HL-60/S4 (cell line): ENCODE results near the gene RNF11.

ENCODE experiments used
- in situ Hi-C: fragments of 300-500 bp; cut with MboI; formaldehyde crosslinking; loops from 2 replicates; pipeline ENCODE4 v1.14.3; 2022; ENCODE audit warnings: low sequenced_read_pairs

Gene RNF11

DNA sequence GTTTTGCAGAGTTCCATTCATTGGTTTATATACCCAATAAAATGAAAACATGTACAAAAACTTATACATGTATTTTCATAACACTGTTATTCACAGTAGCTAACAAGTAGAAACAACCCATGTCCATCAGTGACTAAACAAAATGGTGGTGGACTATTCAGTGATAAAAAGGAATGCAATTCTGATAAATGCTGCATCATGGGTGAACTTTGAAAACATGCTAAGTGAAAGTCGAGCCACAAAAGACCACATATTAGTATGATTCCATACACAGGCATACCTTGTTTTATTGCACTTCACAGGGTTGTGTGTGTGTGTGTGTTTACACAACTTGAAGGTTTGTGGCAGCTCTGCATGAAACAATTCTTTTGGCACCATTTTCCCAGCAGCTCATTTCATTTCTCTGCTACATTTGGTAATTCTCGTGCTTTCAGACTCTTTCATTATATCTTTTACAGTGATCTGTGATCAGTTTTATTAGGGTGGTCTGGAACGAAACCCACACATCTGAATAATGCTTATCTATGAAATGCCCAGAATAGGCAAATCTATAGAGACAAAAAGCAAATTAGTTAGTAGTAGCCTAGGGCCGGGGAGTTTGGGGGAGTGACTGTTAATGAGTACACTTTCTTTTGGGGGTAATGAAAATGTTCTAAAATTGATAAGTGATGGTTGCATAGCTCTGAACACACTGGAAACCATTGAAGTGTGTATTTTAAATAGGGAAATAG is 27.2 kb downstream of the RNF11 start:
- in situ Hi-C loops, result loop anchor here (10.0 kb wide), 1 partner anchor 61 kb away; no protein-coding TSS in a partner anchor

DNA sequence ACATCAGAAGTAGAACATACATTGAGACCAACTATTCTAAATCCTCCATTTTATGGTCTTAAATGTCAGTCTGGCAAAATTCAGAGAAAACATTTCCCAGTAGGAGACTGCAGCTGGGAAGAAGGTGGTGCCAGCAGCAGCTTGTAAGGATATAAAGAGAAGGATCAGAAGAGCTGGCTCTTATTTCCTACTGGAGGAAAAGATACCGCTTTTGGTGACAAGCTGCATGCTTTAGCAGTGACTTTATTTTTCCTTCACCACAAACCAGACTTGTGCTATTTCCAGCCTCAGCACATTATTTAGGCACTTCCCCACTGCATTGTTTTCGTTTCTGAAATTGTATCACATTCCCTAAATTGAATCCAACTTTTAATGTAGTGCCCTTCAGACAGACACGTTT is 28.4 kb downstream of the RNF11 start:
- in situ Hi-C loops, result loop anchor here (10.0 kb wide), 1 partner anchor 60 kb away; no protein-coding TSS in a partner anchor

DNA sequence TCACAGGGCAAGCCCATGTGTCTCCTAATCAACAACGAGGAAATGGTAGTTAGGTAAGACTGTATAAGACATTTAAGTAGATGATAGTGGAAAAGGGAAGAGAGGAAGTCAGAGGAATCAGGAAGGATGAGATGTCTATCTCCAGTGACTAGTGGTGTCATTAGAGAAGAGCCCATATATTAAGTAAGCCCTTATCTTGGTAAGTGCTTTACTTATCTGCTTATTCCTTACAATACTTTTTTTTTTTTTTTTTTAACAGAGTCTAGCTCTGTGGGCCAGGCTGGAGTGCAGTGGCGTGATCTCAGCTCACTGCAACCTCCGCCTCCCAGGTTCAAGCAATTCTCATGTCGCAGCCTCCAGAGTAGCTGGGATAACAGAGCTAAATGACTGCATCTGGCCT is 29.5 kb downstream of the RNF11 start:
- in situ Hi-C loops, result loop anchor here (10.0 kb wide), 1 partner anchor 59 kb away; no protein-coding TSS in a partner anchor

DNA sequence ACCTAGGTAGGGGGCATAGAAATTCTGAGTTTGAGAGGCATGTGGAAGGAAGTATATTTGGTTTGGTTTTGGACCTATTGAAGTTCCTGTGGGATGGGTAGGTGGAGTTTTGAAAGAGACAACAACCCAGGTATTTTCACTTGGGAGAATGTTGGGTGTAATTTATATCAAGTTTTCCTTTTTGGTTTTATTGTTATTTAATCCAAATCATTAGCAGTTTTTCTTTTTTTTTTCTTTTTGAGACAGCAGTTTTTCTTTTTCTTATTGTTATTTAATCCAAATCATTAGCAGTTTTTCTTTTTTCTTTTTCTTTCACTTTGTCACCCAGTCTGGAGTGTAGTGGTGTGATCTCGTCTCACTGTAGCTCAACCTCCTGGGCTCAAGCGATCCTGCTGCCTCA is 30.1 kb downstream of the RNF11 start:
- in situ Hi-C loops, result loop anchor here (10.0 kb wide), 1 partner anchor 59 kb away; no protein-coding TSS in a partner anchor

DNA sequence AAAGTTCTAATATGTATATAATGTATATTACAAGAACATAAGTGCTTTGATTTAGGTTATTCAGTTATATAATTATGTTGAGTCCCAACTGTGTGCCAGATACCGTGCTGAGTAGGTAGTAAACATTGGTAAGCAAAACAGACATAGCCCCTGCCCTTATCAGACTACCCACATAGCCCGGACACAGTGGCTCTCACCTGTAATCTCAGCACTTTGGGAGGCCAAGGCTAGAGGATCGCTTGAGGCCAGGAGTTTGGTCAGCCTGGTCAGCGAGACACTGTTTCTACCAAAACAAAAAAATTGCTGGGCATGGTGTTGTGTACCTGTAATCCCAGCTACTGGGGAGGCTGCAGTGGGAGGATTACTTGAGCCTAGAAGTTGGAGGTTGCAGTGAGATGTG is 30.7 kb downstream of the RNF11 start:
- in situ Hi-C loops, result loop anchor here (10.0 kb wide), 1 partner anchor 58 kb away; no protein-coding TSS in a partner anchor

DNA sequence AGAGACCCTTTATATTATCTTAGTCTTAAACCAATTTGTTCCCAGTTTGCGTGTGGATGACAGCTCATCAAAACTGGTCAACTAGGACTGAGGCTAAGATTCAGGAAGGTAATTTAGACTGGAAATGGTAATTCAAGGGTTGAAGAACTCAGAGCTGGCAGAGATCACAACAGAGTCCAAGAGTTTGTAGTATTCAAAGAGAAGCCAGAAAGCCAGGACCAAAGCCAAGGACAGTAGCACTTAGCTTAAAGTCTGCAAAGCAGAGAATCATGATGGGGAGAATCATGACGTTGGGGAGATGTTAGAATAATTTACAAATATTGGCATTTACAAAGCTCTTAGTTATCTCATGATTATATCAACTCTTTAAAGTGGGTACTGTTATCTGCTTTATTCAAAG is 32.6 kb downstream of the RNF11 start:
- in situ Hi-C loops, result loop anchor here (10.0 kb wide), 1 partner anchor 56 kb away; no protein-coding TSS in a partner anchor

DNA sequence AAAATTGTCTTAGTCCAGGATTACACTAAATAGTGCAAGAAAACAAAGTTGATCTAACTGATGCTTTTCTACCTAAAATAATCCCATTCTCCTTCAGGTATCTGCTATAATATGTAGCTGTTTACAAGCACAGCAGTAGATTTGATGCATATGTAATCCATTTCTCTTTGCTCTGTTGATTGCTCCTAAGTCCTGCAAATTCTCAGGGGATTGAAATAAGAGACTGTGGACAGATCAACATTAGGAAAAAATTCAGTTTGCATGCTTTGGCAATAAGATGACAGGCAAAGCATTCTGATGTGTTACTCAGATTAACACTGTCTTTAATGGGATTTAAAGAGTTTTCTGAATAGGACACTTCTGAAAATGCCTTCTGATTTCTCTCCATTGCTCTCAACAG is 34.7 kb downstream of the RNF11 start:
- in situ Hi-C loops, result no loop called here

DNA sequence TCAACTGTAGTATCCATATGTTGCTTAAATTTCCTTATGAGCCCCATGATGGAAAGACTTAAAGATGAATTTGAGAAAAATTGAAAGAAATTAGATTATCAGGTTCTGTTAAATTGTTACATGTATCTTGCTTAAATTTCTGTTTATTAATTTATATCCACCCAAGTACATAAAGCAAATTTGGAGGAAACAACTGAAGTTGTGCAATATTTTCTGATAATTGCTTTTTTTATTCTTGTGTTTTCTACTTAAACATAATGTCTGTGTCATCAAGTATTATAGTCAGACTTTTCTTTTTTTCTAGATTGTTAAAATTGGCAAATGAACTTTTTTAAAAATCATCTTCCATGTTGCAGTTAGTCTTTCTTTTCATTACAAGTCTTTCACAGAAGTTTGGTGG is 36.8 kb downstream of the RNF11 start:
- in situ Hi-C loops, result no loop called here

DNA sequence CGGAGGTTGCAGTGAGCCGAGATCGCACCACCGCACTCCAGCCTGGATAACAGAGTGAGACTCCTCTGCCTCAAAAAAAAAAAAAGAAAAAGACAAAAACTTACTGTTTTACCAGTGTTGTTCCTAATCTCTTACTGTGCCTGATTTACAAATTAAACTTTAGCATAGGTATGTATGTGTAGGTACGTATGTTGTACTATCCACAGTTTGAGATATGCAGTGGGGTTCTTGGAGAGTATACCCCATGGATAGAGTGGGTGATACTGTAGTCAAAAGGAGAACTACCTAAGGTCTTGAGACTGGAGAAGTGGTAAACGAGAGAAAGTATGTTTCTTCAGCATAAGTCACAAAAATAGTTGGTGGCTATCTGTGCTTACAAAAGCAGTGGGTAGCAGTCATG is 38.6 kb downstream of the RNF11 start:
- in situ Hi-C loops, result no loop called here

DNA sequence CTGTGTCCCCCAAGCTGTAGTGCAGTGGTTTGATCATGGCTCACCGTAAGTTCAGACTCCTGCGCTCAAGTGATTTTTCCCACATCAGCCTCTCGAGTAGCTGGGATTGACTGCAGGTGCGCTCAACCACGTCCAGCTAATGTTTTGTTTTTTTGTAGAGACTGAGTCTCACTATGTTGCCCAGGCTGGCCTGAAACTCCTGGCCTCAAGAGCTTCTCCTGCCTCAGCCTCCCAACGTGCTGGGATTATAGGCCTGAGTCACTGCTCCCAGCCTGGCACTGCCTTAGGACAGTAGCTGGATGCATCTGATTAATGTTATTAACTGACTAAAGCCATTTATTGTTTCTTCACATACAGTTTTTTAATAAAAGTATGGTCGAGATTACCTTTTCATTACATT is 40.2 kb downstream of the RNF11 start:
- in situ Hi-C loops, result no loop called here

DNA sequence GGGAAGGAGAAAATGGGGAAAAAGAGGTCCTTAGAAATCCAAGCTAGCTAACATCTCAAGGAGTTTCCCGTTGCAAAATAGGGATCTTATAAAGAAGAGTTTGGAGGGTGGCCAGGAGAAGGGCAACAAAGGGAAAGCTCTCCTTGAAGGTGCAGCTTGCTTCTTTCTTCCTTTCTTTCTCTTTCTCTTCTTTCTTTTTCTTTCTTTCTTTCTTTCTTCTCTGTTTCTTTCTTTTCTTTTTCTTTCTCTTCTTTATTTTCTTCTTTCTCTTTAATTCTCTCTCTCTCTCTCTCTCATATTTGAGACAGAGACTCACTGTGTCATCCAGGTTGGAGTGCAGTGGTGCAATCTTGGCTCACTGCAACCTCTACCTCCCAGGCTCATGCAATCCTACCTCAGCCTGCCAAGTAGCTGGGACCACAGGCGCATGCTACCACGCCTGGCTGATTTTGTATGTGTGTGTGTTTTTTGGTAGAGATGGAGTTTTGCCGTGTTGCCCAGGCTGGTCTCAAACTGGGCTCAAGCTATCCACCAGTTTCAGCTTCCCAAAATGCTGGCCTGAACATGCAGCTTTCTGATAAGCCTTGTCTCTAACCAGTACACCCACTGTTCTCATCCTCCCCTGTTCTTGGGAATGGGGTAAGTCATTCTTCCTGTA is 44.4 kb downstream of the RNF11 start:
- in situ Hi-C loops, result no loop called here

DNA sequence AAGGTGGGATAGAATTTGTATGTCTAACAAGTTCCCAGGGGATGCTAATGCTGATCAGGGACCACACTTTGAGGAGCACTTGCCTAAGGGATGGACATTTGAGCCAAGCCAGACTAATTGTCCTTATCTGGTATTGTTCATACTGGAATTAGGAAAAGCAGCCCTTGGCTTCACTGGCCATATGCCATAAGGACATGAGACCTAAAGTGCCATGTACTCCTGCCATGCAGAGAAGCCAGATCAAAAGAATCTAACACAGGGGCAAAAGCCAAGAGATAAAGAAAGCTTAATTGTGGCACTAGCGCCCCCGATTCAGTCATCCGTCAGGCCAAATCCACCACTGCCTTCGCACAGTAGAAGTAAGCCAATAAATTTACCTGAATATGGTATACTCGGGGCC is 45.7 kb downstream of the RNF11 start:
- in situ Hi-C loops, result no loop called here

DNA sequence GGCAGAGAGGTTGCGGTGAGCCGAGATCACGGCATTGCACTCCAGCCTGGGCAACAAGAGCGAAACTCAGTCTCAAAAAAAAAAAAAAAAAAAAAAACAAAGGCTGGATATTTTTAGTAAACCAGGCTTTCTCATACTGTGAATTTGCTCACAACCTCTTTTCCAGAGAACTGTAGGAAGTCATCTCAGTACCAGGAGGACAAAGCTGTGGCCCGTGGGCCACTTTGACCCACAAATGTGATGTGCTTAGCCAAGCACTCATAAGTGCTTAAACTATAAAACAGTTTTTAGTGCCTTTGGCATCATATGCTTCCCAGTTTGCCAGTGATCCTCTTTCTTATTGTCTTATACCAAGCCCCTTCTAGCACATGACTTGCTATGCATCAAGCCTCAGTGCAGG is 46.5 kb downstream of the RNF11 start:
- in situ Hi-C loops, result no loop called here

DNA sequence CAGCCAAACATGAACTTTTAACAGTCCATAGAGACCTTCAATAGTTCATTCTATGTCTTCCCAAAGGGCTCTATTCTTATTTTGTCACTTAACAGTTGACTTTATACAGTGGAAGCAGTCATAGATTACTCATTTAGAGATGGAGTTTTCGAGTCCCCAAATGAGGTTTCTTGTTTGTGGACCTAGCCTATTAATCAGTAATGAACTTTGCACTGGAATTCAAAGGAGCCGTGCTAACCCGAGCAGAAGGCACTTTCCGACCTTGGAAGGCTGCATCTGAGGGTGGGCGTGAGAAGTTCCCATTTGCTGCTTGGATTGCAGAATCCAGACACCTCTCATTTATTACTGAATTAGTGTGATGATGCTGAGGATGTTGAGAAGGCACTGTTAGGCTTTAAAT is 47.9 kb downstream of the RNF11 start:
- in situ Hi-C loops, result no loop called here

DNA sequence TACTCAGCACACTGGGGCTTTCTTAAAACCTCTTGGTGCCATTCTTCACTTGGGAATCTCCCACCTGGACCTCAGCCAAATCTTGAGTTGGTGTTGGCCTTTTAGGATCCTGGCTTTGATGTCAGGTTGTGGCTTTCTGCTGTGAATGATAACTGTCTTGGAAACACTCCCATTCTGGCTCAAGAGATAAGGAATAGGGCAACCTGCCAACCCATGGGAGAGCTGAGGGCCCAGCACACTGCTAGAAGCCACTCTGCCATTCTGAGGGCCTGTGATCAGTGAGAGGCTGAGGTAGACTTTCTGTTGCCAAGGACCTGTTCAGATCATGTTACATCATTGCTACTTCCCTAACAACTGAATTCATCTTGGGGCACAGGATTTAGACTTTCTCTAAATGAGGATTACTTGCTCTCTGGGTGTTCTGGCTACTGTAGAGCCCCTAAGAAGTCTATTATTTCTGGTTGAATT is 48.4 kb downstream of the RNF11 start:
- in situ Hi-C loops, result no loop called here

DNA sequence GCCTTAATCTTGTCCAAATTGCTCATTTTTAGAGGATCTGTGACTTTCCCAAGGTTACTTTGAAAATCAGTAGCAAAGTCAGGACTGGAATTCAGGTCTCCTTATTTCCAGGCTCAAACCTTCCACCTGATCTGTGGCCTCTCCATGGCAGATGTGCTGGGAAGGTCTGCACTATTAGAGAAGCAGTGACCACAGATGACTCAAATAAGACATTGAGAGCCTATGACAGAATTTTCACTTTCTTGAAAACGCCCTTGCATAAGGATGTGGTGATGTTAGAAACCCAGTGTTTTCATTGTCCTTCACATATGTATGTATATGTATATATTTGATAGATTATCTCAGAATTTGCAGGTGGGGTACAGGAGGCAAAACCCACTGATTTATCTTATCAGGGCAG is 49.0 kb downstream of the RNF11 start:
- in situ Hi-C loops, result no loop called here

DNA sequence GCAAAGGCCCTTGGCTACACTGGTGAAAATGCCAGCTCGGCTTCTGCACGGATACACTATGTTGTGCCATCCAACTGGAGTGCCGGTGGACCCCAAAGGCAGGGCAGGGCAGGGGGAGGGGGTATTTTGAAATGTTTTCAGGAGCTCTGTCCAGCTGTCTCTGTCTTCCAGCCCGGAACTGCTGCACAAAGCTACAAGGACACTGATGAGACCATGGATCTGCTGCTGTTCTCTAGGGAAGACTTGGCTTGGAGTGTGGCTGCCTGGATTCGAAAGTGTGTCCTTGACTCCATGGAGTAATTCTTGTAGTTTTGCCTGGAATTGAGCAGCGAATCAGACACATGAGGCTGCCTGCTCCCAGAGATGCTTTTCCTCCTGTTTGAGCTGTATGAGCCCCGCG is 51.9 kb downstream of the RNF11 start:
- in situ Hi-C loops, result no loop called here

DNA sequence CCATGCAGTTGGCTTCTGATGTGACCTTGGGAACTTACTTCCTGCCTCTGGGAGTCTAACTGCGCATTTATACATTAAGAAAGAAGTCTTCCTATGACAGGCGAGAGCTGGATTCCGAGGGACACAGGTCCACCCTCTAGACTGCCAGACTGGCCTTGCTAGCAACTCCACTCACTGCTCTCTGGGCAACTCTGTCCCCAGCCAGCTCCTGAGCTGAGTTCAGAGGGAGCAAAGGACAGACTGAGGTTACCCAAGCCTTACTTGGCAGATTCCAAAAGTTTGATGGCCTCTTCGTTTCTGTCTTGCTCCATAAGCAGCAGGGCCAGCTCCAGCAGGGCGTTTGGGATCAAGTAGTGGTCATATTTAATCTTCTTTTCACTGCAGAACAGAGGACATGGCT is 52.5 kb downstream of the RNF11 start:
- in situ Hi-C loops, result no loop called here

DNA sequence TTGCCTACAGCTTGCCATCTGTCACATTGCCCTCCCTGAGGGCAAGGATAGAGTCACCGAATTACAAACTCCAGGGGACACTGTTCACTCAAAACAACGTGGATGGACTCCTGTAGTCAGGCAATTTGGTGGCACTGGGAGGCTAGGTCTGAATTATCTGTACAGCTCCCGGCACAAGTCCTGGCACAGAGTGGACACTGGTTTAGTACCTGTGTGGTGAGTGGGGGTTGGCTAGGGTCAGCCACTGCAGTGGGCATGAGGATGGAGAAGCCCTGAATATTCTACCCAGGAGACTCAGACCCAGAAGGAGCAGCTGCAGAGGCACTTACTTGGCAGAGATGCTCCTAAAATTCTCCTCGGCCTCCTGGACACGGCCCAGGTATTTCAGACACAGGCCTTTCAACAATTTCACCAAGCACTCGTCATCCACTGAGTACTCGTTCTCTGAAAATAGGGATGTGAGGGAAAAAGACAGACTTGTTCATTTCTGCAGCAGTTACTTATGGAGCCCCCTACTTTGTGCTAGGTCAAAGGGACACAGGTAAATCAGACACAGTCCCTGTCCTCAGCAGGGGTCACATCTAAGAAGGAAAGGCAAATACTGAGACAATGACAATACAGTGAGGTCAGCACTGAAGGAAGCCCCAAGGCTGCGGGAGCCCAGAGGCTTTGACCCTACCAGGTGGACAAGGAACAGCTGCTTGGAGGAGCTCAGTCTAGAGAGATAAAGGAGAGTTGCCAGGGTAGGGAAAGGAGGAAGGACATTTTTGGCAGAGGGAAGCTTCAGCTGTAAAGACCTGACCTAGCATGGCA is 53.8 kb downstream of the RNF11 start:
- in situ Hi-C loops, result no loop called here

DNA sequence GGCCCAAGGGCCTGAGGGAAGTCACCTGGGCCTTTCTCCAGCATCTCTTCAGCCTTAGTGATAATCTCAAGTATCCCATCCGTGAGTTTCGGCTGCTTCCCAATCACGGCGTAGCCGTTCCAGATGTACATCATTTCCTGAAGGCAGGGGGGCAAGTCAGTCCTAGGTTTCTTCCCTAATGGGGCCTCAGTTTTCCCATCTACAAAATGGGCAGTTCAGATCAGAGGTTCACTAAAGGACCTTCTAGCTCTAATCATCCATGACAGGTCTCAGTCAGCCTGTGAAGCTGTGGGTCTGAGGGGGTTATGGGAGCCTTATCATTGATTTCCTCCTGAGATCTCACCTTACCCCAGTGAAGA is 54.4 kb downstream of the RNF11 start:
- in situ Hi-C loops, result no loop called here

DNA sequence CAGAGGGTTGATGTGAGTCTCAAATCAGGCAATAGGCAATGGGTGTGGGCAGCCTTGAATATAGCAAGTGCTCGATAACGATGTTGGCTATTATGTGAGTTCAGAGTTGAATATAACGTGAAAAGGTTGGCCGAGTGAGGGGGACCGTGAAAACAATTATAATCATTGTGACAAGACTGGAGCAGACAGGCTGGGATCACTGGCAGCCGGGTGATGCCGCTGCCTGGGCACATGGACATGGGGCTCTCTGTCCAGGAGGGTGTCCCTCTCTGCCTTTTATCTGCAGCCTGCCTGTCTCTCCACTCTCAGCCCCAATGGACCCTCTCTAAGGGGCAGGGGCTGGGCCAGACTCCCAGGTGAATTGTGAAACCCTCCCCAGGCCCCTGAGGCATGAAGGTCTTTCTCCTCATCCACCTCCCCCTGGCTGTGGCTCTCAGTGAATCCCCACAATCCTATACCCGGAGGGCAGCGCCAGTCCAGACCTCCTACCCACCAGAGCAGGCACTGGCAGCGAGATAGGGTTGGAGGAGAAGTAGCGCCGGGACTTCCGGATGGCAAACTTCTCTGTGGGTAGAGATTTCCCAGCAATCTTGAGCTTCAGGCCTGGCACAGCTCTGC is 57.9 kb downstream of the RNF11 start:
- in situ Hi-C loops, result no loop called here
